Measurements from ENCODE around the gene ATP1A4. TPM values are rescaled to one million over a fixed set of nuclear protein-coding genes. Genes with fewer than 3 reads are reported as not detected.

ATP1A4 gene
- total and polyA plus RNA-seq, 2 of the 8 experiments (the other 6 are each of a cell fraction or from before 2014, with no cell fraction given): 0.48 to 0.61 TPM

DNA sequence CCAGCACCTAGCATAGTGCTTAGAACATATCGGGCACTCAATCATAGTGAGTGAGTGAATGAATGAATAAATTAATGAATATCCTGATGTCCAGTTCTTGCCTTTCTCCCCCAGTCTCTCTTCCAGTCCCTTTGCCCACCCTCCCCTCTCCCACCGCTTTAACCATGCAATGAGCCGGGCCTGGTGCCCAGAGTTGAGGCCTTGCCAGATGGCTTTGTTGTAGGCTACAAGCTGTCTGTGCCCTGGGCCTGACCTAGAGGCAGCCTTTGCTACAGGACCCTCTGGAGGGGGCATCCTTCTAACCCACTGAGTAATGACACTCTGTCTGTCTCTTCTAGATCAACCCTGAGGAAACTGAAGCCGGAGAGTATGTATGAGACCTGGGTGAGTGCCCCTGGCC, 45.8 kb downstream of the ATP1A4 start:
- 92% methylated on average over 4 of the region's 4 CpGs; no CpG with 5 or more reads in 1 of the 2 experiments for WGBS, 2 experiments (ENCODE audit: extremely low coverage in 1 of 2, insufficient coverage in 1 of 2, insufficient read length in 1 of 2, insufficient replicate concordance in 2 of 2, low coverage in 1 of 2, low lambda C conversion rate in 2 of 2, missing lambda C conversion rate in 1 of 2)
- H3K9me3 ChIP-seq (ENCODE audit: insufficient read depth in 2 of 2, low read depth in 1 of 2, low read length in 1 of 2): no peaks in the 10 kb centered on the region
- H3K56ac ChIP-seq (replicated peaks; ENCODE audit: insufficient read length, low read depth, low read length): no peak overlapping the region
- no peak overlapping the region for H2BK20ac ChIP-seq (ENCODE audit: low read length)
- H2AK5ac ChIP-seq (ENCODE audit: low read depth, low read length): no peak overlapping the region; the same call in 1 of the 2 replicates
- H4K20me1 ChIP-seq (replicated peaks in 1 of 2; ENCODE audit: control insufficient read depth in 1 of 2, insufficient read depth in 2 of 2, low read length in 2 of 2): peaks cover 0 to 9% of the 10 kb centered on the region in 2 experiments
- no peaks in the 10 kb centered on the region for H3K79me2 ChIP-seq (ENCODE audit: control insufficient read depth in 1 of 2, insufficient read depth in 2 of 2, low read length in 2 of 2)
- H3K4ac ChIP-seq (replicated peaks; ENCODE audit: insufficient read length, low read depth, low read length): no peak overlapping the region
- no peak overlapping the region for H2BK12ac ChIP-seq (ENCODE audit: low read depth, low read length)
- no peak overlapping the region for H3K27ac ChIP-seq (ENCODE audit: low read depth, low read length)
- no peak overlapping the region for H3K18ac ChIP-seq (ENCODE audit: extremely low read depth, low read length)
- no peak for DNase-seq (ENCODE audit: low read depth in 1 of 2, low spot score in 2 of 2)
- no peak overlapping the region for H3K9ac ChIP-seq (replicated peaks in 1 of 4; ENCODE audit: extremely low read depth in 1 of 4, low read depth in 3 of 4, low read length in 3 of 4)
- H3K4me3 ChIP-seq (ENCODE audit: extremely low read depth in 1 of 4, insufficient read depth in 2 of 4, low read depth in 3 of 4, low read length in 4 of 4): no peak overlapping the region
- H4K5ac ChIP-seq (ENCODE audit: insufficient read length, low read depth, low read length): no peak overlapping the region
- H3K23ac ChIP-seq (ENCODE audit: insufficient read length): no peak overlapping the region
- no peak overlapping the region for H2BK120ac ChIP-seq (replicated peaks; ENCODE audit: low read depth, low read length)
- H3K23me2 ChIP-seq (ENCODE audit: low read depth, low read length): peaks cover 10% of the 10 kb centered on the region
- H2AFZ ChIP-seq (ENCODE audit: low read length): no peak overlapping the region
- POLR2A ChIA-PET (ENCODE audit: partially characterized antibody): interaction anchor here (0.8 to 1.8 kb wide), 4 partner anchors 9 to 28 kb away, joined by 3 to 7 read pairs (median 6); no protein-coding TSS in a partner anchor
- H3K4me2 ChIP-seq (ENCODE audit: insufficient read depth in 1 of 2, low read depth in 2 of 2, low read length in 2 of 2): no peak overlapping the region
- no peak for FAIRE-seq
- no peak overlapping the region for H3K14ac ChIP-seq (ENCODE audit: insufficient read length)
- H3K36me3 ChIP-seq (ENCODE audit: control insufficient read depth in 2 of 4, insufficient read depth in 4 of 4, low read length in 3 of 4): no peaks in the 10 kb centered on the region; a peak in 1 of 8 replicates
- no peak for TF ChIP-seq RXRA (IDR thresholded peaks at IDR 0.05; ENCODE audit: insufficient read depth, low read depth, low read length)
- no peaks in the 10 kb centered on the region; a peak in 1 of 7 replicates for H3K27me3 ChIP-seq (replicated peaks in 1 of 4; ENCODE audit: control insufficient read depth in 3 of 4, extremely low read depth in 1 of 4, insufficient read depth in 3 of 4, low read length in 3 of 4)
- no peak overlapping the region for H4K8ac ChIP-seq (ENCODE audit: extremely low read depth, insufficient read depth, low read length)
- H2BK15ac ChIP-seq (ENCODE audit: low read length): no peak overlapping the region
- H4K91ac ChIP-seq (replicated peaks; ENCODE audit: insufficient read length, low read length): no peak overlapping the region
- CTCF ChIA-PET (ENCODE audit: partially characterized antibody): interaction anchor here (0.7 to 20.4 kb wide), 6 partner anchors 8 to 151 kb away, joined by 3 to 257 read pairs (median 15); partner anchors contain the start of gene CASQ1
- H2BK5ac ChIP-seq (ENCODE audit: low read depth, low read length): no peak overlapping the region
- peaks cover 0 to 16% (median 6%) of the 10 kb centered on the region in 4 experiments; a peak in 6 of 7 replicates for H3K4me1 ChIP-seq (replicated peaks in 1 of 4; ENCODE audit: control insufficient read depth in 3 of 4, insufficient read depth in 4 of 4, low read length in 3 of 4)
- H3K79me1 ChIP-seq (ENCODE audit: low read depth, low read length): peaks cover 4% of the 10 kb centered on the region; the same call in 1 of the 2 replicates
